ENCODE results near the gene PTPRM.

Gene PTPRM

GRCh38 chr18:7856733-7857132 lies 289.6 kb downstream of the PTPRM start:
- no peak overlapping the region for H3K4me3 ChIP-seq (ENCODE audit: low read length)
- TF ChIP-seq CTCF (conservative IDR thresholded peaks at IDR 0.05; ENCODE audit: low read depth, low read length) = no peak
- no peak for DNase-seq (ENCODE audit: low read depth)

GRCh38 chr18:7857562-7857961 lies 290.4 kb downstream of the PTPRM start:
- no peak overlapping the region for H3K4me3 ChIP-seq (ENCODE audit: low read length)
- no peak for TF ChIP-seq CTCF (conservative IDR thresholded peaks at IDR 0.05; ENCODE audit: low read depth, low read length)
- DNase-seq (ENCODE audit: low read depth) = no peak

- TF ChIP-seq CTCF (conservative IDR thresholded peaks at IDR 0.05; ENCODE audit: low read depth, low read length) = no peak
- DNase-seq (ENCODE audit: low read depth) = no peak
- H3K4me3 ChIP-seq (ENCODE audit: low read length) = no peak overlapping the region
Observed at GRCh38 chr18:7859122-7859521, 292.0 kb downstream of the PTPRM start.

- no peak for TF ChIP-seq CTCF (conservative IDR thresholded peaks at IDR 0.05; ENCODE audit: low read depth, low read length)
- DNase-seq (ENCODE audit: low read depth) = no peak
- no peak overlapping the region for H3K4me3 ChIP-seq (ENCODE audit: low read length)
Observed at GRCh38 chr18:7870266-7870665, 303.1 kb downstream of the PTPRM start.

GRCh38 chr18:7870855-7871254 lies 303.7 kb downstream of the PTPRM start:
- TF ChIP-seq CTCF (conservative IDR thresholded peaks at IDR 0.05; ENCODE audit: low read depth, low read length) = no peak

GRCh38 chr18:7871560-7872456 lies 304.7 kb downstream of the PTPRM start:
- no peak overlapping the region for H3K4me3 ChIP-seq (ENCODE audit: low read length)
- TF ChIP-seq CTCF (conservative IDR thresholded peaks at IDR 0.05; ENCODE audit: low read depth, low read length) = no peak
- DNase-seq (ENCODE audit: low read depth) = no peak

More at GRCh38 chr18:7870855-7871254, 303.7 kb downstream of the PTPRM start:
- H3K4me3 ChIP-seq (ENCODE audit: low read length) = no peak overlapping the region
- DNase-seq (ENCODE audit: low read depth) = no peak

GRCh38 chr18:7872569-7872968 lies 305.5 kb downstream of the PTPRM start:
- TF ChIP-seq CTCF (conservative IDR thresholded peaks at IDR 0.05; ENCODE audit: low read depth, low read length) = peak; percentile 16
- DNase-seq (ENCODE audit: low read depth) = no peak
- H3K4me3 ChIP-seq (ENCODE audit: low read length) = no peak overlapping the region
